Mesothelial cell of epicardium (in vitro differentiated cells): Measurements from ENCODE around the gene SRPX. TPM values are rescaled to one million over a fixed set of nuclear protein-coding genes. Genes with fewer than 3 reads are reported as not detected.

Experiments used
- DNase-seq, 2 experiments: peaks; one replicate each; pipeline ENCODE4 v3.0.0; 2021; ENCODE audit warnings: low spot score in 2 of 2; ENCODE audit not compliant: unreplicated experiment in 2 of 2
- H3K27ac Mint-ChIP-seq: 2 replicates; pipeline ENCODE4 v1.8.0; 2021; ENCODE audit warnings: mixed read lengths
- H3K27me3 Mint-ChIP-seq: 2 replicates; pipeline ENCODE4 v1.8.0; 2021; ENCODE audit warnings: low read depth, mixed read lengths
- H3K36me3 Mint-ChIP-seq: 2 replicates; pipeline ENCODE4 v1.8.0; 2021; ENCODE audit warnings: mixed read lengths
- H3K4me1 Mint-ChIP-seq: 2 replicates; pipeline ENCODE4 v1.8.0; 2021; ENCODE audit warnings: mixed read lengths
- H3K4me3 Mint-ChIP-seq: 2 replicates; pipeline ENCODE4 v1.8.0; 2021; ENCODE audit warnings: mild to moderate bottlenecking, moderate library complexity, mixed read lengths
- H3K9me3 Mint-ChIP-seq: 2 replicates; pipeline ENCODE4 v1.8.0; 2021; ENCODE audit warnings: mixed read lengths
- total RNA-seq: library from RNA; stranded (reverse); gene quantifications from 3 replicates; pipeline ENCODE4 v1.2.1, GENCODE V29; 2021
- TF ChIP-seq, protein P1 (sequence below): fragments of 200-600 bp; sonication (generic); IDR thresholded peaks from one replicate; pipeline ENCODE4 v1.5.0; 2021; ENCODE audit warnings: antibody characterized with exemption; ENCODE audit not compliant: unreplicated experiment

Gene SRPX
- total RNA-seq, 1 donor from 2014 or later = 17.1 TPM

DNA sequence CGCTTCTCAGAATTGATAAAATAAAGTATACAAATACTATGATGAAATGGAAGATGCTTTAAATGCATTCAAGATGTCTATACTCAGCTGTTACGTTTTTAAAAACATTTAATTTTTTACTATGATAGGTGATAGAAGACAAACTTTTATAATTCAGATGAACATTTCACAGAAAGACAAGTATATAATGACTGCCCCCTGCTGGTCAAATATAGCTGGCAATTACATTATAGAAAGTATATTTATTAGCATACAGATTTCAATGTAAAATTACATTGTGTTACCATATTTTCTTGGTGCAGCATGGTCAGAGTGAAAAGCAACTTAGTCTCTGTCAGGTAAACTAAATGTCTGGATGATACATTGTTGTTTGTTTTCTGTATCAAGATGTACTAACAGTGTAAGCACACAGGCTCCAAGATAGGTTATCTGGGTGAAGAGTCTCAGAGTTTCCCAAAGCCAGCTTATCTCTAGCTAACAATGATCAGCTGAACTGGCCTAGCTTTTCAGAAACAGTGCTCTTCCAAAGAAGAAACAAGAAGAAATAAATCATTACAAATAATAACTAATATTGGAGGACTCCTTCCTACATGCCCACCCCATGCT is 54.1 kb downstream of the SRPX start:
- Mint-ChIP-seq H3K4me1 (no peaks in the 10 kb centered on the region), H3K27ac (no peak overlapping the region), H3K9me3 (peaks cover 13% of the 10 kb centered on the region), H3K27me3 (no peaks in the 10 kb centered on the region), H3K4me3 (no peak overlapping the region), H3K36me3 (peaks cover 1% of the 10 kb centered on the region)
- no peak for DNase-seq
- TF ChIP-seq, protein P1, sequence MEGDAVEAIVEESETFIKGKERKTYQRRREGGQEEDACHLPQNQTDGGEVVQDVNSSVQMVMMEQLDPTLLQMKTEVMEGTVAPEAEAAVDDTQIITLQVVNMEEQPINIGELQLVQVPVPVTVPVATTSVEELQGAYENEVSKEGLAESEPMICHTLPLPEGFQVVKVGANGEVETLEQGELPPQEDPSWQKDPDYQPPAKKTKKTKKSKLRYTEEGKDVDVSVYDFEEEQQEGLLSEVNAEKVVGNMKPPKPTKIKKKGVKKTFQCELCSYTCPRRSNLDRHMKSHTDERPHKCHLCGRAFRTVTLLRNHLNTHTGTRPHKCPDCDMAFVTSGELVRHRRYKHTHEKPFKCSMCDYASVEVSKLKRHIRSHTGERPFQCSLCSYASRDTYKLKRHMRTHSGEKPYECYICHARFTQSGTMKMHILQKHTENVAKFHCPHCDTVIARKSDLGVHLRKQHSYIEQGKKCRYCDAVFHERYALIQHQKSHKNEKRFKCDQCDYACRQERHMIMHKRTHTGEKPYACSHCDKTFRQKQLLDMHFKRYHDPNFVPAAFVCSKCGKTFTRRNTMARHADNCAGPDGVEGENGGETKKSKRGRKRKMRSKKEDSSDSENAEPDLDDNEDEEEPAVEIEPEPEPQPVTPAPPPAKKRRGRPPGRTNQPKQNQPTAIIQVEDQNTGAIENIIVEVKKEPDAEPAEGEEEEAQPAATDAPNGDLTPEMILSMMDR = peak; percentile 90

DNA sequence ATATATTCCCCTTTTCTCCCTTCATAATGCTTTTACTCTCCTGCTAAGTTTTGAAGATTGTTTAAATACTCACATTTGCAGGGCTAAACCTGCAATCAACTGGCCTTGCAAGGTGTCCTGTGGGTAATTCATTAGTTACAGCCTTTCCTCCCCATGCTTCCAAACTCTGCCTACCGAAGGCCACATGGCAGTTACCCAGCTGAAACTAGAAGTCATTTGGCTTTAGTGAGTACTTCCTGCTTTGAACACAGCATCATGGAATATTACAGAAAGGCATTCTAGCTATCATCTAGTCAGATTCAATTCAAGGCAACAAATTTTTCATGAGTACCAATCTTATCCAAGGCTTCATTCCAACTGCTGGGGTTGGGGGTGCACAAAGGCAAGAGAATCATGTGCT is 55.6 kb downstream of the SRPX start:
- Mint-ChIP-seq H3K4me3 (no peak overlapping the region), H3K27me3 (no peaks in the 10 kb centered on the region), H3K27ac (no peak overlapping the region), H3K4me1 (no peaks in the 10 kb centered on the region), H3K9me3 (peaks cover 13% of the 10 kb centered on the region), H3K36me3 (peaks cover 1% of the 10 kb centered on the region)
- TF ChIP-seq, protein P1 = no peak
- DNase-seq = no peak

DNA sequence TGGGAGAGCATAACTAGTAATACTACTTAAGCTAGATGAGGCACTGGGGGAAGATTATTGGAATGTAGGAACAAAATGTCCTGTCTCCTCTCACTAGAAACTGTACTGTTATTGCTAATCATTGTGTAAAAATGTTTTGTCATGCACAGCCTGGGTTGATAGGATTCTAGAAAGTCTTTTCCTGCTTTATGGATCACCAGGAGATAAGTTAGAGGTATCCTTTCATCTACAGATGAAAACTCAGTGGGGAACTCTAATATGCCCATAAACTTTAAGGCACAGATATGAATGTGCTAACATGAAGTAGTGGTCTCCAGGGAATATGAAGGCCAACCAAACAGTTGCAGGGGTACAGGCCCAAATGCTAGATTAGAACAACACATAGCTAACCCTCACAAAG is 57.5 kb downstream of the SRPX start:
- H3K4me1 Mint-ChIP-seq = no peaks in the 10 kb centered on the region
- no peak overlapping the region for H3K4me3 Mint-ChIP-seq
- no peak overlapping the region for H3K27ac Mint-ChIP-seq
- H3K27me3 Mint-ChIP-seq = no peaks in the 10 kb centered on the region
- peaks cover 14% of the 10 kb centered on the region for H3K9me3 Mint-ChIP-seq
- H3K36me3 Mint-ChIP-seq = peaks cover 1% of the 10 kb centered on the region
- no peak for DNase-seq
- TF ChIP-seq, protein P1 = no peak

DNA sequence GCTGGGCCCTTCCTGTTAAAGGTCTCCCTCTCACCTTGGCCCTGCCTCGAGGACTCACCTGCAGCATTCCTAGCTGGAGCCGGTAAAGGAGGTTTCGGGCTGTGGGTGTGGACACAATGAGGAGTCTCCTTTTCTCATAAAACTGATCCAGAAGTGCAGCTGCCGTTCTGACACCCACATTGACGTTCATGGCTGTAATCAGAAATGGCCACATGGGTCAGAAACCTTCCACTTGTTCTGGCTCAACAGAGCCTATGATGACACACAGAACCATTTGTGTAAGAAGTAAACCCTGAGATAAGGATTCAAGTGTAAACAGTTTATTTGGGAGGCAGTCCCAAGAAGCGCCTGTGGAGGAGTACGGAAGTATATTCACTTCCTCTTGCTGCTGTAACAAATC is 63.8 kb downstream of the SRPX start:
- H3K4me3 Mint-ChIP-seq = no peak overlapping the region
- no peaks in the 10 kb centered on the region for H3K36me3 Mint-ChIP-seq
- H3K4me1 Mint-ChIP-seq = no peaks in the 10 kb centered on the region
- H3K9me3 Mint-ChIP-seq = peaks cover 22% of the 10 kb centered on the region
- no peak for DNase-seq
- no peaks in the 10 kb centered on the region for H3K27me3 Mint-ChIP-seq
- TF ChIP-seq, protein P1 = no peak
- H3K27ac Mint-ChIP-seq = no peak overlapping the region

DNA sequence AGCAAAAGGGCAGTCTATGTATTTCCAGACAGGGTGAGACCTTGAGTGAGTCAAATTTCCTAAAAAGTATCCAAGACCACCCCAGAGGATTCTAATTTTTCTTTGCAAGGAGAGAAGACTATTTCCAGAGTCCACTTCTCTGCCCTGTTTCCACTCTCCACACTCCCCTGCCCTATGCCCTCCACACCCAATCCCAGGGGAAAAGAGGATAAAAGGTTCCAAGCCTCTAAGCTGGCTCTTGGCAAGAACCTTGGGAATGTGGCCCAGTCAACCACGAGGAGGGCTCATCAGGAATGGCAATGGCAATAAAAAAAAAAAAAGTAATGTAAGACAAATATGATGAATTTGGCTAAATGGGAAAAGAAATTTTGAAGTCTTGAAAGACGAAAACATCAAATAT is 65.9 kb downstream of the SRPX start:
- TF ChIP-seq, protein P1 = no peak
- no peak overlapping the region for H3K27ac Mint-ChIP-seq
- H3K9me3 Mint-ChIP-seq = peaks cover 31% of the 10 kb centered on the region
- H3K4me1 Mint-ChIP-seq = no peaks in the 10 kb centered on the region
- H3K36me3 Mint-ChIP-seq = no peaks in the 10 kb centered on the region
- no peak overlapping the region for H3K4me3 Mint-ChIP-seq
- no peak for DNase-seq
- no peaks in the 10 kb centered on the region for H3K27me3 Mint-ChIP-seq

DNA sequence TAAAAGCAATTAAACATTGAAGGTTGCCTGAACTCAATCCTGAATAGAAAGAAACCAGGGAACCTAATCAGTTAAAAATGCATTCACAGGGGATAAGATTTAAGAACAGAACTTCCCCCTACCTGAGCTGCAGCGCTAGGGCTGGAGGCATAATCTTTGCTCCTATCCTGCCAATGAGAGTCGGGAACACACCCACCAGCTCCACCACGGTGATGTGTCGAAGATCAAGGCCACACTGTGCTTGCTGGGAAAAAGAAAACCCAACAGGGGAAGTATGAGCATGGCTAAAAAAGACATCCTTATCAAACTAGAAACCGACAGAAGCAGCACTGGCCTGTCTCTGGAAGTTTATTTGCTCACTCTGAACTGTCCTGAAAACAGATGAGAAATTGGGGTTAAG is 66.3 kb downstream of the SRPX start:
- H3K27ac Mint-ChIP-seq = no peak overlapping the region
- no peaks in the 10 kb centered on the region for H3K4me1 Mint-ChIP-seq
- no peaks in the 10 kb centered on the region for H3K27me3 Mint-ChIP-seq
- peaks cover 32% of the 10 kb centered on the region for H3K9me3 Mint-ChIP-seq
- no peak overlapping the region for H3K4me3 Mint-ChIP-seq
- no peak for DNase-seq
- H3K36me3 Mint-ChIP-seq = no peaks in the 10 kb centered on the region
- TF ChIP-seq, protein P1 = no peak
